Fibroblast of lung (primary cell): ENCODE results near the gene TMEM214. TPM values are rescaled to one million over a fixed set of nuclear protein-coding genes. Genes with fewer than 3 reads are reported as not detected.

Experiments used
- DNase-seq, 2 donors: peaks; one replicate each; pipeline versions ENCODE4 v3.0.0 to v3.0.0-alpha.2; 2010; ENCODE audit warnings: low read depth in 2 of 2
- H2AFZ ChIP-seq: 2 replicates; pipeline ENCODE4 v1.5.1; 2012; ENCODE audit warnings: low read length, control low read depth, inconsistent platforms
- H3K27ac ChIP-seq: 2 replicates; pipeline ENCODE4 v1.5.1; 2011; ENCODE audit warnings: low read length, control low read depth; ENCODE audit not compliant: insufficient read depth
- H3K27me3 ChIP-seq: 2 replicates; pipeline ENCODE4 v1.5.1; 2011; ENCODE audit warnings: mild to moderate bottlenecking, low read length; ENCODE audit not compliant: control insufficient read depth, insufficient read depth
- H3K36me3 ChIP-seq: 2 replicates; pipeline ENCODE4 v1.5.1; 2011; ENCODE audit warnings: low read length; ENCODE audit not compliant: control insufficient read depth, insufficient read depth
- H3K4me1 ChIP-seq: 2 replicates; pipeline ENCODE4 v1.5.1; 2011; ENCODE audit warnings: low read length; ENCODE audit not compliant: control insufficient read depth, insufficient read depth; ENCODE audit errors: extremely low read depth
- H3K4me2 ChIP-seq: 2 replicates; pipeline ENCODE4 v1.5.1; 2011; ENCODE audit warnings: low read length, control low read depth; ENCODE audit not compliant: insufficient read depth; ENCODE audit errors: extremely low read depth
- H3K4me3 ChIP-seq, 4 experiments: fragments of 200-600 bp in 1 of 4; sonication (generic) in 1 of 4; replicated peaks in 1 of 4; 2 replicates each; pipeline ENCODE4 v1.5.1; 2011 to 2016; ENCODE audit warnings: low read length in 4 of 4, low read depth in 3 of 4, mild to moderate bottlenecking in 3 of 4, control low read depth in 2 of 4, inconsistent platforms in 1 of 4, mixed read lengths in 1 of 4; ENCODE audit not compliant: insufficient read depth in 1 of 4; ENCODE audit errors: control extremely low read depth in 1 of 4
- H3K79me2 ChIP-seq: 2 replicates; pipeline ENCODE4 v1.5.1; 2012; ENCODE audit warnings: mild to moderate bottlenecking, low read length, inconsistent platforms; ENCODE audit not compliant: control insufficient read depth, insufficient read depth
- H3K9ac ChIP-seq: 2 replicates; pipeline ENCODE4 v1.5.1; 2011; ENCODE audit warnings: mild to moderate bottlenecking, low read length, control low read depth; ENCODE audit not compliant: insufficient read depth
- H3K9me3 ChIP-seq: 2 replicates; pipeline ENCODE4 v1.5.1; 2012; ENCODE audit warnings: low read depth, low read length; ENCODE audit not compliant: control insufficient read depth, insufficient read depth
- H4K20me1 ChIP-seq: 2 replicates; pipeline ENCODE4 v1.5.1; 2011; ENCODE audit warnings: low read length; ENCODE audit not compliant: control insufficient read depth, insufficient read depth; ENCODE audit errors: extremely low read depth
- CTCF ChIP-seq, 2 donors: IDR thresholded peaks in 1 of 2; conservative IDR thresholded peaks in 1 of 2; 1 replicate in 1 of 2; 2 replicates in 1 of 2; pipeline ENCODE4 v1.5.1; 2011 to 2012; ENCODE audit warnings: low read length in 2 of 2, control low read depth in 1 of 2, inconsistent platforms in 1 of 2, low read depth in 1 of 2, mild to moderate bottlenecking in 1 of 2
- EZH2 ChIP-seq: IDR thresholded peaks from 2 replicates; pipeline ENCODE4 v1.5.1; 2012; ENCODE audit warnings: low read length, control low read depth, mild to moderate bottlenecking; ENCODE audit errors: missing control alignments
- polyA minus RNA-seq: library from RNA; depleted of rRNA, polyadenylated mRNA; stranded (reverse); fragments of >200 nt; gene quantifications from 2 replicates; pipeline ENCODE4 v1.2.3, GENCODE V29; 2011; ENCODE audit warnings: low replicate concordance
- polyA plus RNA-seq, 2 donors: library from polyadenylated mRNA; depleted of rRNA in 1 of 2; stranded (reverse) in 1 of 2; unstranded in 1 of 2; fragments of >200 nt; gene quantifications; 2 replicates each; pipeline ENCODE4 v1.2.1, GENCODE V29; 2011 to 2012; ENCODE audit warnings: missing spikeins in 1 of 2
- total RNA-seq: library from RNA; depleted of rRNA; stranded (reverse); fragments of >200 nt; gene quantifications from 2 replicates; pipeline ENCODE4 v1.2.1, GENCODE V29; 2014

Gene TMEM214
- 17.5 and 22.6 TPM in 2 replicates for total RNA-seq
- polyA plus RNA-seq = 115 and 127 TPM in 2 replicates
- polyA plus RNA-seq (2012) = 96.0 and 116 TPM in 2 replicates
- 777 and 782 TPM in 2 replicates for polyA minus RNA-seq

GRCh38 chr2:27032495-27033252 lies at the start of gene TMEM214:
TMEM214 (plus strand) TSS chr2:27032965; CDS start chr2:27033016, 51 bp downstream.
- H3K4me3 ChIP-seq = peak within 1 kb of the TSS; percentile 87 to 99 (median 93)
- peak within 1 kb of the TSS; percentile 95 for H3K9ac ChIP-seq
- H3K27me3 ChIP-seq = no peaks in the 10 kb centered on the region
- peak; percentile 87 to 90 for DNase-seq
- TF ChIP-seq CTCF (conservative IDR thresholded peaks at IDR 0.05 in 1 of 2, IDR thresholded peaks at IDR 0.05 in 1 of 2; ENCODE audit: low read depth in 1 of 2, low read length in 2 of 2) (no peak), EZH2 (no peak)
- H3K27ac ChIP-seq = peak within 1 kb of the TSS; percentile 82
- H2AFZ ChIP-seq = peak within 1 kb of the TSS; percentile 96
- H3K36me3 ChIP-seq = peaks cover 32% of the 10 kb centered on the region
- H4K20me1 ChIP-seq = no peaks in the 10 kb centered on the region
- peaks cover 33% of the 10 kb centered on the region for H3K79me2 ChIP-seq
- H3K9me3 ChIP-seq = no peaks in the 10 kb centered on the region
- H3K4me1 ChIP-seq = peaks cover 3% of the 10 kb centered on the region
- H3K4me2 ChIP-seq = peak within 1 kb of the TSS; percentile 98

- TF ChIP-seq CTCF (conservative IDR thresholded peaks at IDR 0.05 in 1 of 2, IDR thresholded peaks at IDR 0.05 in 1 of 2; ENCODE audit: low read depth in 1 of 2, low read length in 2 of 2) (no peak), EZH2 (no peak)
Measured at GRCh38 chr2:26983746-26984145, 49.0 kb upstream of the TMEM214 start.

GRCh38 chr2:26985807-26986206 lies 47.0 kb upstream of the TMEM214 start:
- H3K9ac ChIP-seq = no peak overlapping the region
- DNase-seq = no peak
- no peaks in the 10 kb centered on the region for H3K27me3 ChIP-seq
- no peak overlapping the region for H3K27ac ChIP-seq
- no peaks in the 10 kb centered on the region for H3K4me1 ChIP-seq
- no peak for TF ChIP-seq EZH2
- no peak for TF ChIP-seq CTCF (conservative IDR thresholded peaks at IDR 0.05 in 1 of 2, IDR thresholded peaks at IDR 0.05 in 1 of 2; ENCODE audit: low read depth in 1 of 2, low read length in 2 of 2)
- no peaks in the 10 kb centered on the region for H3K9me3 ChIP-seq
- H3K4me2 ChIP-seq = no peak overlapping the region
- no peaks in the 10 kb centered on the region for H3K36me3 ChIP-seq
- H4K20me1 ChIP-seq = peaks cover 2% of the 10 kb centered on the region
- H3K79me2 ChIP-seq = no peaks in the 10 kb centered on the region
- no peak overlapping the region for H2AFZ ChIP-seq
- H3K4me3 ChIP-seq = no peak overlapping the region

More at GRCh38 chr2:26983746-26984145, 49.0 kb upstream of the TMEM214 start:
- Histone ChIP-seq H3K27ac (no peak overlapping the region), H3K9ac (no peak overlapping the region), H2AFZ (no peak overlapping the region), H3K4me1 (no peaks in the 10 kb centered on the region), H3K27me3 (no peaks in the 10 kb centered on the region), H3K9me3 (no peaks in the 10 kb centered on the region), H3K4me2 (no peak overlapping the region), H3K36me3 (no peaks in the 10 kb centered on the region), H3K79me2 (no peaks in the 10 kb centered on the region), H4K20me1 (no peaks in the 10 kb centered on the region), H3K4me3 (no peak overlapping the region)
- DNase-seq = no peak
